ENCODE measurements around the gene EXOC2. TPM values are rescaled to one million over a fixed set of nuclear protein-coding genes. Genes with fewer than 3 reads are reported as not detected.

Gene EXOC2
- polyA plus RNA-seq, 1 donor (not counting 4 experiments of a cell fraction or from before 2014, with no cell fraction given) = 28.4 TPM

DNA sequence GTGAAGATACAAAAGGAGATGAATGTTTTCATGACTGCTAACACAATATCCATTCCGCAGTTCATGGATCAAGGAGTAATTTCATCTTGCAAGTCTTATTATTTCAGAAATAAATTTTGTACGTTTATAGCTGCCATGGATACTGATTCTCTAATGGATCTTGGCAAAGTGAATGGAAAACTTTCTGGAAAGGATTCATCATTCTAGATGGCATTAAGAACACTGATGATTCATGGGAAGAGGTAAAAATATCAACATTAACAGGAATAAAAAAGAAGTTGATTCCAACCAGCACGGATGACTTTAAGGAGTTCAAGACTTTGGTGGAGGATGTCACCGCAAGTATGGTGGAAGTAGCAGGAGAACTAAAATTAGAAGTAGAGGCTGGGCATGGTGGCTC lies 38.8 kb downstream of the EXOC2 start:
- H3K4me1 ChIP-seq (ENCODE audit: control insufficient read depth, extremely low read depth, insufficient read depth, low read length) = no peaks in the 10 kb centered on the region
- no peak overlapping the region for H3K27ac ChIP-seq (ENCODE audit: control insufficient read depth, insufficient read depth, low read length)
- no peak for FAIRE-seq
- no peak overlapping the region for H3K9ac ChIP-seq (ENCODE audit: control insufficient read depth, extremely low read depth, insufficient read depth, low read length)
- H2AFZ ChIP-seq (ENCODE audit: control insufficient read depth, low read length) = no peak overlapping the region
- peaks cover 0 to 8% of the 10 kb centered on the region in 2 experiments for H3K36me3 ChIP-seq (ENCODE audit: control insufficient read depth in 2 of 2, extremely low read depth in 1 of 2, insufficient read depth in 2 of 2, low read length in 2 of 2)
- H3K4me3 ChIP-seq (ENCODE audit: control insufficient read depth in 2 of 3, extremely low read depth in 1 of 3, insufficient read depth in 2 of 3, low read depth in 1 of 3, low read length in 3 of 3) = no peak overlapping the region
- peaks cover 25% of the 10 kb centered on the region for H3K79me2 ChIP-seq (ENCODE audit: control insufficient read depth, insufficient read depth, low read length)
- no peaks in the 10 kb centered on the region for H3K27me3 ChIP-seq (ENCODE audit: control insufficient read depth, extremely low read depth, insufficient read depth, low read length)
- no peaks in the 10 kb centered on the region for H4K20me1 ChIP-seq (ENCODE audit: control insufficient read depth, extremely low read depth, insufficient read depth, low read length)
- H3K4me2 ChIP-seq (ENCODE audit: control insufficient read depth, extremely low read depth, insufficient read depth, low read depth, low read length) = no peak overlapping the region
- H3K9me3 ChIP-seq (ENCODE audit: control insufficient read depth, low read depth, low read length) = no peaks in the 10 kb centered on the region
- TF ChIP-seq EZH2 (IDR thresholded peaks at IDR 0.05; ENCODE audit: low read length) = no peak
- TF ChIP-seq, protein P1, sequence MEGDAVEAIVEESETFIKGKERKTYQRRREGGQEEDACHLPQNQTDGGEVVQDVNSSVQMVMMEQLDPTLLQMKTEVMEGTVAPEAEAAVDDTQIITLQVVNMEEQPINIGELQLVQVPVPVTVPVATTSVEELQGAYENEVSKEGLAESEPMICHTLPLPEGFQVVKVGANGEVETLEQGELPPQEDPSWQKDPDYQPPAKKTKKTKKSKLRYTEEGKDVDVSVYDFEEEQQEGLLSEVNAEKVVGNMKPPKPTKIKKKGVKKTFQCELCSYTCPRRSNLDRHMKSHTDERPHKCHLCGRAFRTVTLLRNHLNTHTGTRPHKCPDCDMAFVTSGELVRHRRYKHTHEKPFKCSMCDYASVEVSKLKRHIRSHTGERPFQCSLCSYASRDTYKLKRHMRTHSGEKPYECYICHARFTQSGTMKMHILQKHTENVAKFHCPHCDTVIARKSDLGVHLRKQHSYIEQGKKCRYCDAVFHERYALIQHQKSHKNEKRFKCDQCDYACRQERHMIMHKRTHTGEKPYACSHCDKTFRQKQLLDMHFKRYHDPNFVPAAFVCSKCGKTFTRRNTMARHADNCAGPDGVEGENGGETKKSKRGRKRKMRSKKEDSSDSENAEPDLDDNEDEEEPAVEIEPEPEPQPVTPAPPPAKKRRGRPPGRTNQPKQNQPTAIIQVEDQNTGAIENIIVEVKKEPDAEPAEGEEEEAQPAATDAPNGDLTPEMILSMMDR (optimal IDR thresholded peaks at IDR 0.05 in 1 of 3, IDR thresholded peaks at IDR 0.05 in 1 of 3, conservative IDR thresholded peaks at IDR 0.05 in 1 of 3; ENCODE audit: extremely low read depth in 1 of 3, insufficient read depth in 2 of 3, low read length in 3 of 3) = no peak
- dilution Hi-C loops (cut with MboI; ENCODE audit: extremely low pct_ligation_motif_present, low sequenced_read_pairs) = no loop called here
- no peaks in the 10 kb centered on the region for H3K9me1 ChIP-seq (ENCODE audit: control insufficient read depth, extremely low read depth, insufficient read depth, low read length)
- no peak for DNase-seq (ENCODE audit: low read depth, low spot score)

DNA sequence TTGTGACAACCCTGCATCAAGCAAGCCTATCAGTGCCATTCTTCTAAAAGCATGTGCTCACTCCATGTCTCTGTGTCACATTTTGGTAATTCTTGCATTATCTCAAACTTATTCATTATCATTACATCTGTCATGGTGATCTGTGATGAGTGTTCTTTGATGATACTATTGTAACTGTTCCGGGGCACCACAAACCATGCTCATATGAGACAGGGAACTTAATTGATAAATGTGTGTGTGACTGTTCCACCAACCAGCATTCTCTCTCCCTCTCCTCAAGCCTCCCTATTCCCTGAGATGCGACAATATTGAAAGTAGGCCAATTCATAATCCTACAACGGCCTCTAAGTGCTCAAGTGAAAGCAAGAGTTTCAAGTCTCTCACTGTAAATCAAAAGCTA lies 40.1 kb downstream of the EXOC2 start:
- FAIRE-seq = no peak
- Histone ChIP-seq H3K4me1 (ENCODE audit: control insufficient read depth, extremely low read depth, insufficient read depth, low read length) (no peaks in the 10 kb centered on the region), H3K9me1 (ENCODE audit: control insufficient read depth, extremely low read depth, insufficient read depth, low read length) (no peaks in the 10 kb centered on the region)

More for the DNA sequence above, 40.1 kb downstream of the EXOC2 start:
- H3K36me3 ChIP-seq (ENCODE audit: control insufficient read depth in 2 of 2, extremely low read depth in 1 of 2, insufficient read depth in 2 of 2, low read length in 2 of 2) = peaks cover 0 to 8% of the 10 kb centered on the region in 2 experiments
- no peak overlapping the region for H3K4me2 ChIP-seq (ENCODE audit: control insufficient read depth, extremely low read depth, insufficient read depth, low read depth, low read length)
- no peak overlapping the region for H3K27ac ChIP-seq (ENCODE audit: control insufficient read depth, insufficient read depth, low read length)
- H3K9me3 ChIP-seq (ENCODE audit: control insufficient read depth, low read depth, low read length) = no peaks in the 10 kb centered on the region
- no peaks in the 10 kb centered on the region for H4K20me1 ChIP-seq (ENCODE audit: control insufficient read depth, extremely low read depth, insufficient read depth, low read length)
- no peak overlapping the region for H3K9ac ChIP-seq (ENCODE audit: control insufficient read depth, extremely low read depth, insufficient read depth, low read length)
- no peak for DNase-seq (ENCODE audit: low read depth, low spot score)
- dilution Hi-C loops (cut with MboI; ENCODE audit: extremely low pct_ligation_motif_present, low sequenced_read_pairs) = no loop called here
- no peak overlapping the region for H3K4me3 ChIP-seq (ENCODE audit: control insufficient read depth in 2 of 3, extremely low read depth in 1 of 3, insufficient read depth in 2 of 3, low read depth in 1 of 3, low read length in 3 of 3)
- H3K27me3 ChIP-seq (ENCODE audit: control insufficient read depth, extremely low read depth, insufficient read depth, low read length) = no peaks in the 10 kb centered on the region
- TF ChIP-seq EZH2 (IDR thresholded peaks at IDR 0.05; ENCODE audit: low read length) = no peak
- TF ChIP-seq, protein P1 (optimal IDR thresholded peaks at IDR 0.05 in 1 of 3, IDR thresholded peaks at IDR 0.05 in 1 of 3, conservative IDR thresholded peaks at IDR 0.05 in 1 of 3; ENCODE audit: extremely low read depth in 1 of 3, insufficient read depth in 2 of 3, low read length in 3 of 3) = no peak
- H3K79me2 ChIP-seq (ENCODE audit: control insufficient read depth, insufficient read depth, low read length) = peaks cover 23% of the 10 kb centered on the region
- H2AFZ ChIP-seq (ENCODE audit: control insufficient read depth, low read length) = no peak overlapping the region

Data from keratinocyte (primary cell).